H9 (cell line): Measurements from ENCODE around the gene AARSD1. TPM values are rescaled to one million over a fixed set of nuclear protein-coding genes. Genes with fewer than 3 reads are reported as not detected.

Source experiments
- DNase-seq: peaks from one replicate; pipeline ENCODE4 v3.0.0-alpha.2; 2017
- H2AFZ ChIP-seq: one replicate; pipeline ENCODE4 v1.6.1; 2013; ENCODE audit warnings: mild to moderate bottlenecking, low read length, control low read depth, moderate library complexity
- H2AK5ac ChIP-seq: 2 replicates; pipeline ENCODE4 v1.6.1; 2013; ENCODE audit warnings: low read length, control low read depth, mixed read lengths; ENCODE audit not compliant: insufficient read length
- H2BK120ac ChIP-seq: one replicate; pipeline ENCODE4 v1.6.1; 2013; ENCODE audit warnings: low read depth, mild to moderate bottlenecking, low read length, control low read depth, inconsistent platforms; ENCODE audit not compliant: poor library complexity, severe bottlenecking
- H2BK12ac ChIP-seq: 2 replicates; pipeline ENCODE4 v1.6.1; 2013; ENCODE audit warnings: low read length, control low read depth, mixed read lengths, low read depth; ENCODE audit not compliant: insufficient read length
- H2BK15ac ChIP-seq: 2 replicates; pipeline ENCODE4 v1.6.1; 2013; ENCODE audit warnings: low read depth, low read length, control low read depth
- H2BK20ac ChIP-seq: one replicate; pipeline ENCODE4 v1.6.1; 2013; ENCODE audit warnings: low read depth, mild to moderate bottlenecking, low read length, control low read depth, inconsistent platforms; ENCODE audit not compliant: poor library complexity, severe bottlenecking
- H2BK5ac ChIP-seq: 2 replicates; pipeline ENCODE4 v1.6.1; 2013; ENCODE audit warnings: low read length, control low read depth, mixed read lengths; ENCODE audit not compliant: insufficient read length
- H3K14ac ChIP-seq: 2 replicates; pipeline ENCODE4 v1.6.1; 2013; ENCODE audit warnings: low read length, control low read depth; ENCODE audit not compliant: insufficient read depth
- H3K18ac ChIP-seq: 2 replicates; pipeline ENCODE4 v1.6.1; 2013; ENCODE audit warnings: low read depth, mild to moderate bottlenecking, mixed read lengths, low read length, control low read depth; ENCODE audit not compliant: insufficient read length
- H3K23ac ChIP-seq: 2 replicates; pipeline ENCODE4 v1.6.1; 2013; ENCODE audit warnings: low read length, control low read depth, mixed read lengths, low read depth; ENCODE audit not compliant: insufficient read length
- H3K23me2 ChIP-seq: 2 replicates; pipeline ENCODE4 v1.6.1; 2013; ENCODE audit warnings: low read depth, mild to moderate bottlenecking, mixed read lengths, low read length, control low read depth; ENCODE audit not compliant: insufficient read length, poor library complexity, severe bottlenecking
- H3K27ac ChIP-seq: 2 replicates; pipeline ENCODE4 v1.5.1; 2013; ENCODE audit warnings: low read length, control low read depth, mixed read lengths, low read depth; ENCODE audit not compliant: insufficient read length
- H3K27me3 ChIP-seq: 2 replicates; pipeline ENCODE4 v1.6.1; 2013; ENCODE audit warnings: low read length, control low read depth, inconsistent platforms; ENCODE audit not compliant: insufficient read depth
- H3K4ac ChIP-seq: 2 replicates; pipeline ENCODE4 v1.6.1; 2013; ENCODE audit warnings: low read depth, mild to moderate bottlenecking, control low read depth, inconsistent platforms, low read length, moderate library complexity
- H3K4me1 ChIP-seq: 2 replicates; pipeline ENCODE4 v1.6.1; 2013; ENCODE audit warnings: low read length, control low read depth, inconsistent platforms; ENCODE audit not compliant: insufficient read depth
- H3K4me2 ChIP-seq: 2 replicates; pipeline ENCODE4 v1.6.1; 2013; ENCODE audit warnings: low read length, control low read depth, mixed read lengths; ENCODE audit not compliant: insufficient read length, insufficient read depth
- H3K56ac ChIP-seq: 2 replicates; pipeline ENCODE4 v1.6.1; 2013; ENCODE audit warnings: low read depth, mild to moderate bottlenecking, mixed read lengths, low read length, control low read depth; ENCODE audit not compliant: insufficient read length
- H3K79me1 ChIP-seq: 2 replicates; pipeline ENCODE4 v1.6.1; 2013; ENCODE audit warnings: low read depth, mild to moderate bottlenecking, moderate library complexity, low read length, control low read depth, inconsistent platforms; ENCODE audit not compliant: insufficient read depth, poor library complexity, severe bottlenecking
- H3K79me2 ChIP-seq: 2 replicates; pipeline ENCODE4 v1.6.1; 2013; ENCODE audit warnings: low read length, control low read depth, inconsistent platforms; ENCODE audit not compliant: insufficient read depth
- H3K9ac ChIP-seq: 2 replicates; pipeline ENCODE4 v1.6.1; 2013; ENCODE audit warnings: low read length, control low read depth, mixed read lengths; ENCODE audit not compliant: insufficient read length; ENCODE audit errors: extremely low read depth
- H3K9me3 ChIP-seq: one replicate; pipeline ENCODE4 v1.6.1; 2013; ENCODE audit warnings: low read depth, low read length, inconsistent platforms; ENCODE audit not compliant: control insufficient read depth
- H3T11ph ChIP-seq: one replicate; pipeline ENCODE4 v1.6.1; 2013; ENCODE audit warnings: mild to moderate bottlenecking, low read length, control low read depth, inconsistent platforms
- H4K20me1 ChIP-seq: one replicate; pipeline ENCODE4 v1.6.1; 2013; ENCODE audit not compliant: control insufficient read depth, insufficient read length, insufficient read depth
- H4K5ac ChIP-seq: 2 replicates; pipeline ENCODE4 v1.6.1; 2013; ENCODE audit warnings: low read depth, mild to moderate bottlenecking, mixed read lengths, low read length, control low read depth; ENCODE audit not compliant: insufficient read length
- H4K8ac ChIP-seq: replicated peaks from 2 replicates; pipeline ENCODE4 v1.6.1; 2013; ENCODE audit warnings: low read length, control low read depth, mixed read lengths, low read depth; ENCODE audit not compliant: insufficient read length
- H4K91ac ChIP-seq: 2 replicates; pipeline ENCODE4 v1.6.1; 2013; ENCODE audit warnings: low read depth, mild to moderate bottlenecking, moderate library complexity, mixed read lengths, low read length, control low read depth; ENCODE audit not compliant: insufficient read length
- H3K27ac Mint-ChIP-seq, 3 experiments: 2 replicates in 2 of 3; 3 replicates in 1 of 3; pipeline ENCODE4 v1.8.0; 2020 to 2021; ENCODE audit warnings: mixed read lengths in 3 of 3, mild to moderate bottlenecking in 1 of 3, moderate library complexity in 1 of 3
- H3K27me3 Mint-ChIP-seq: 2 replicates; pipeline ENCODE4 v1.8.0; 2021; ENCODE audit warnings: low read depth, mild to moderate bottlenecking, moderate library complexity, mixed read lengths
- H3K36me3 Mint-ChIP-seq, 3 experiments: 2 replicates in 2 of 3; 3 replicates in 1 of 3; pipeline ENCODE4 v1.8.0; 2020 to 2021; ENCODE audit warnings: low read depth in 3 of 3, mixed read lengths in 3 of 3; ENCODE audit not compliant: insufficient read depth in 1 of 3
- H3K4me1 Mint-ChIP-seq, 2 experiments: 2 replicates each; pipeline ENCODE4 v1.8.0; 2020; ENCODE audit warnings: mixed read lengths in 2 of 2
- H3K4me3 Mint-ChIP-seq, 2 experiments: 2 replicates in 1 of 2; 3 replicates in 1 of 2; pipeline ENCODE4 v1.8.0; 2020 to 2021; ENCODE audit warnings: mild to moderate bottlenecking in 2 of 2, mixed read lengths in 2 of 2, moderate library complexity in 1 of 2
- H3K9me3 Mint-ChIP-seq, 2 experiments: 2 replicates in 1 of 2; 3 replicates in 1 of 2; pipeline ENCODE4 v1.8.0; 2020; ENCODE audit warnings: mild to moderate bottlenecking in 2 of 2, mixed read lengths in 2 of 2, moderate library complexity in 1 of 2
- WGBS: extraction: QIAGEN DNeasy Blood & Tissue Kit; methylation state at CpG from one replicate; pipeline ENCODE4 v1.1.7; 2013; ENCODE audit warnings: missing lambda C conversion rate, low lambda C conversion rate, mixed read lengths; ENCODE audit not compliant: insufficient read length; ENCODE audit errors: extremely low coverage; 5-methylcytosine and 5-hydroxymethylcytosine counted together
- total RNA-seq: library from RNA; stranded (reverse); gene quantifications from 2 replicates; pipeline ENCODE4 v1.2.1, GENCODE V29; 2021
- TF ChIP-seq, protein P1 (sequence below): fragments of 200-600 bp; sonication (generic); conservative IDR thresholded peaks from 3 replicates; pipeline ENCODE4 v1.8.0; 2021; ENCODE audit warnings: antibody characterized with exemption, mild to moderate bottlenecking

AARSD1 gene
- total RNA-seq, 1 experiment from 2014 or later = 68.7 TPM

DNA sequence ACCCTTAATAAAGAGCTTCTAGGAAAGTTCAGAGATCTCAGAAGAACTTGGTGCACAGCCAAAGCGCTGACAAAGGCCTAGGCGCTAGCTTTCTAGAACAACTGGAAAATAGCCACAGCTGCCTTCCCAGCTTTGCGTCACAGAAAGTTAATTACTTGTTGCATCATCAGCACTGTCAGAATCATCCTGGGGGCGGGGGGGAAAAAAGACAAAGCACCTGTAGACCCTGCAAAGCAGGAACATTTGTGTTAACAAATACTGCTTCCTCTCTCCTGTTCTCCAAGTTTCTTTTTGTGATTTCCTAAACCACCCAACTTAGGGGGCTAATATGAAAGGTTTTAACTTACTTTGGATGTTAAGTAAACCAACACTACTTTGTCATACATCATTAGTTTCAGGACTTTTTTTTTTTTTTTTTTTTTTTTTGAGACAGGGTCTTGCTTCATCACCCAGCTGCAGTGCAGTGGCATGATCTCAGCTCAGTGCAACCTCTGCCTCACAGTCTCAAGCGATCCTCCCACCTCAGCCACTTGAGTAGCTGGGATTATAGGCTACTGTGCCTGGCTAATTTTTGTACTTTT is 4.8 kb upstream of the AARSD1 start:
- Mint-ChIP-seq H3K27me3 (no peaks in the 10 kb centered on the region), H3K27ac (peak overlapping the region in 1 of 3 experiments; percentile 34; a peak in 1 of 7 replicates), H3K36me3 (peaks cover 0 to 6% (median 3%) of the 10 kb centered on the region in 3 experiments; a peak in 3 of 7 replicates), H3K9me3 (0 out of 5 replicates have a peak, but pooled peaks cover 0 to 4% of the 10 kb centered on the region in 2 experiments), H3K4me1 (peaks cover 0 to 5% of the 10 kb centered on the region in 2 experiments; a peak in 1 of 4 replicates), H3K4me3 (no peak overlapping the region)
- Histone ChIP-seq H2BK5ac (no peak overlapping the region), H3K79me1 (no peaks in the 10 kb centered on the region), H2BK20ac (no peak overlapping the region), H3K4me1 (no peaks in the 10 kb centered on the region), H3K56ac (no peak overlapping the region), H3K4ac (no peak overlapping the region), H4K5ac (no peak overlapping the region), H3K18ac (no peak overlapping the region), H2BK120ac (no peak overlapping the region), H4K8ac (no peak overlapping the region), H2AFZ (no peak overlapping the region), H3K9ac (no peak overlapping the region), H3K23me2 (peaks cover 2% of the 10 kb centered on the region), H3K27me3 (no peaks in the 10 kb centered on the region), H4K91ac (no peak overlapping the region), H3K14ac (no peak overlapping the region), H3K23ac (no peak overlapping the region), H3K27ac (no peak overlapping the region), H3T11ph (no peak overlapping the region), H2BK15ac (no peak overlapping the region), H4K20me1 (no peaks in the 10 kb centered on the region), H3K9me3 (no peaks in the 10 kb centered on the region), H3K4me2 (no peak overlapping the region), H2BK12ac (no peak overlapping the region), H2AK5ac (no peak overlapping the region), H3K79me2 (no peaks in the 10 kb centered on the region)
- DNase-seq = no peak
- TF ChIP-seq, protein P1, sequence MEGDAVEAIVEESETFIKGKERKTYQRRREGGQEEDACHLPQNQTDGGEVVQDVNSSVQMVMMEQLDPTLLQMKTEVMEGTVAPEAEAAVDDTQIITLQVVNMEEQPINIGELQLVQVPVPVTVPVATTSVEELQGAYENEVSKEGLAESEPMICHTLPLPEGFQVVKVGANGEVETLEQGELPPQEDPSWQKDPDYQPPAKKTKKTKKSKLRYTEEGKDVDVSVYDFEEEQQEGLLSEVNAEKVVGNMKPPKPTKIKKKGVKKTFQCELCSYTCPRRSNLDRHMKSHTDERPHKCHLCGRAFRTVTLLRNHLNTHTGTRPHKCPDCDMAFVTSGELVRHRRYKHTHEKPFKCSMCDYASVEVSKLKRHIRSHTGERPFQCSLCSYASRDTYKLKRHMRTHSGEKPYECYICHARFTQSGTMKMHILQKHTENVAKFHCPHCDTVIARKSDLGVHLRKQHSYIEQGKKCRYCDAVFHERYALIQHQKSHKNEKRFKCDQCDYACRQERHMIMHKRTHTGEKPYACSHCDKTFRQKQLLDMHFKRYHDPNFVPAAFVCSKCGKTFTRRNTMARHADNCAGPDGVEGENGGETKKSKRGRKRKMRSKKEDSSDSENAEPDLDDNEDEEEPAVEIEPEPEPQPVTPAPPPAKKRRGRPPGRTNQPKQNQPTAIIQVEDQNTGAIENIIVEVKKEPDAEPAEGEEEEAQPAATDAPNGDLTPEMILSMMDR = no peak
- WGBS = no CpG with 5 or more reads among the region's 5 CpGs
